ENCODE measurements around the gene RNF41. TPM values are rescaled to one million over a fixed set of nuclear protein-coding genes. Genes with fewer than 3 reads are reported as not detected.

The RNF41 gene
- 22.5 to 29.2 TPM (median 24.2 TPM) in 5 replicates for total RNA-seq (2022; extraction: Qiagen RNA extraction; ENCODE audit: low read depth)

DNA sequence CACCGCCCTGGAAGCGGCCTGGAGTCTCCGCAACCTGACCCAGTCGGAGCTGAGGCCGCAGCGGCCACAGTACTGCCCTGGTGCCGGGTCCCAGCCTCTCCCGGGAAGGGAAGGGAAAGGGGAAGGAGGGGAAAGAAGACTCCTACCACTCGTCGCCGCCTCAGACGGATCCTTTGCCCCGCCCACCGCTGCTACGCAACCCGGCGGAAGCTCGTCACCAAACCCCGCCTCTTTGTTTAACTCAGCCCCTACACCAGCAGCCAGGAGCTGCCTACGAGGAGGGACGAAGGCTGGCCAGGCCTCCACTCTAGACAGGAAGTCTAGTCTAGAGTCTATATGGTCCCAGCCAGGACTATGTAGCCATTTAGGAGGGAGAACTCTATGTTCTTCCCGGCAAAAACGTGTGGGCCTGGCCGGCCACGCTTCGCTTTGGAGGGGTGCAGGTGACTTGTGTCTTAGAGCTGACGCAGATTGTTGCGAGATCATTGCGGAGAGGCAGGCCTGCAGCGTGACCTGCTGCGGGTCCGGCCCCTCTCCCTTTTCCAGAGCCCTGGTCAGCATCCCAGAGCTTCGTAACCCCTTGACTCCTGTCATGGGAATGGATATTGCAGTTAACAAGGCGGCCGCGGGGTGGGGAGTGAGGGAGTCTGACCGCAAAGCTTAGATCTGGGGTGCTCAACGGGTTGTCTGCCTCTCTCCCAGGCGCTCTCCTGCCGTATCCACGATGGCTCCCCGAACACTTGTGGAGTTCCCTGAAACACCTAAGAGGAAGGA is at the start of gene RNF41:
Gene RNF41, minus strand, starts transcription at position 166 of the 774 bp plus-strand sequence. CDS start 7,875 bp downstream, outside the sequence.

GRCh38 chr12:56266693-56267442 is 45.1 kb upstream of the RNF41 start, which contains the start of gene COQ10A:
Gene COQ10A, plus strand, starts transcription at chr12:56266942. Its CDS starts 177 bp downstream, at chr12:56267119.

GRCh38 chr12:56258068-56258819 is 36.5 kb upstream of the RNF41 start, which contains the start of gene ANKRD52:
Gene ANKRD52, minus strand, starts transcription at chr12:56258384. Its CDS starts 115 bp downstream, at chr12:56258269.

GRCh38 chr12:56229916-56230431 is 8.3 kb upstream of the RNF41 start, which contains the start of gene SLC39A5:
Gene SLC39A5, plus strand, starts transcription at chr12:56230051. Its CDS starts 1,224 bp downstream, at chr12:56231275.

DNA sequence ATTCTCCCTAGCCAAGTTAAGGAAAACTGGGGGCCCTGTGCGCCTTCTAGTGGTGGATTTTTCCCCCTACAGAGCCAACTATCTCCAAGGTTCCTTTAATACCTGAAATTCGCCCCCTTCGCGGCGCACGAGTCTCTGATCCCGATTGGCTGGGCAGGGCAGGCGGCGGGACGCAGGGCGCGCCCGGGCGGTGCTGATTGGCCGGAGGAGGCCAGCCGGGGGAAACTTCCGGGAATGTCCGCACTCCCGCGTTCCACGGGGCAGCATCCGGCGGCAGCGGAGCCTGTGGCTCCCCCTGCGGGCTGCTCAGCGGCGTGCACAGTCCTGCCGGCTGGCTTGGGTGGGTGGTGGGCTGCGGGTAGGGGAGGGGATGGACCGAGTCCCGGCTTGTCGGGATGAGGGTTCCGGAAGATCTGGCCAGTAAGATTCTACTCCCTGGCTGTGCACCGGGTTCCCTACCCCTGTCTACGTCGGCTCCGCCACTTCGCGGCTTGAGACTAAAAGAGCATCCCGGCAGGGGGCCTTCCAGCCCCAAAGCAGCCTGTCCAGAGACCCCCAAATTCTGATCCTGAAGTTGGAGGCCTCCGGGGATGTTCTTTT is 2.5 kb upstream of the RNF41 start, which contains the start of gene NABP2:
Gene NABP2, plus strand, starts transcription at position 241 of the 600 bp plus-strand sequence. CDS start 515 bp downstream, outside the sequence.

GRCh38 chr12:56189099-56189917 is 32.4 kb downstream of the RNF41 start, which contains the start of gene SMARCC2:
Gene SMARCC2, minus strand, starts transcription at chr12:56189483. Its CDS starts 22 bp downstream, at chr12:56189461.

GRCh38 chr12:56158029-56158925 is 63.4 kb downstream of the RNF41 start, which contains the start of gene MYL6:
Gene MYL6, plus strand, starts transcription at chr12:56158359. Its CDS starts 43 bp downstream, at chr12:56158402.

Other genes with a start within 250 kb of the RNF41 start
- 26.3 to 38.7 TPM (median 35.1 TPM) in 5 replicates for gene RAB5B, start 247.8 kb downstream of the RNF41 start, total RNA-seq (2022; extraction: Qiagen RNA extraction; ENCODE audit: low read depth)
- 7.7 to 10.2 TPM (median 9.1 TPM) in 5 replicates for gene SUOX, start 224.6 kb downstream of the RNF41 start, total RNA-seq (2022; extraction: Qiagen RNA extraction; ENCODE audit: low read depth)
- 1.9 to 3.0 TPM (median 2.5 TPM) in 5 replicates for gene IKZF4, start 200.9 kb downstream of the RNF41 start, total RNA-seq (2022; extraction: Qiagen RNA extraction; ENCODE audit: low read depth)
- 598 to 732 TPM (median 664 TPM) in 5 replicates for gene RPS26, start 180.0 kb downstream of the RNF41 start, total RNA-seq (2022; extraction: Qiagen RNA extraction; ENCODE audit: low read depth)
- 1.0 to 3.4 TPM (median 1.7 TPM) in 5 replicates for gene ERBB3, start 141.8 kb downstream of the RNF41 start, total RNA-seq (2022; extraction: Qiagen RNA extraction; ENCODE audit: low read depth)
- gene PA2G4, start 117.4 kb downstream of the RNF41 start, total RNA-seq (2022; extraction: Qiagen RNA extraction; ENCODE audit: low read depth) = 290 to 341 TPM (median 318 TPM) in 5 replicates
- gene RPL41, start 105.3 kb downstream of the RNF41 start, total RNA-seq (2022; extraction: Qiagen RNA extraction; ENCODE audit: low read depth) = 5,330 to 6,068 TPM (median 5,698 TPM) in 5 replicates
- gene ZC3H10, start 103.7 kb downstream of the RNF41 start, total RNA-seq (2022; extraction: Qiagen RNA extraction; ENCODE audit: low read depth) = 1.9 to 4.3 TPM (median 3.3 TPM) in 5 replicates
- gene ESYT1, start 93.7 kb downstream of the RNF41 start, total RNA-seq (2022; extraction: Qiagen RNA extraction; ENCODE audit: low read depth) = 50.9 to 78.2 TPM (median 70.6 TPM) in 5 replicates
- gene MYL6B, start 69.3 kb downstream of the RNF41 start, total RNA-seq (2022; extraction: Qiagen RNA extraction; ENCODE audit: low read depth) = 70.2 to 85.1 TPM (median 77.2 TPM) in 5 replicates
- gene MYL6, start 63.6 kb downstream of the RNF41 start, total RNA-seq (2022; extraction: Qiagen RNA extraction; ENCODE audit: low read depth) = 2,092 to 3,261 TPM (median 2,304 TPM) in 5 replicates
- gene SMARCC2, start 32.4 kb downstream of the RNF41 start, total RNA-seq (2022; extraction: Qiagen RNA extraction; ENCODE audit: low read depth) = 27.7 to 41.8 TPM (median 41.3 TPM) in 5 replicates
- 58.8 to 64.0 TPM (median 61.2 TPM) in 5 replicates for gene NABP2, start 2.4 kb upstream of the RNF41 start, total RNA-seq (2022; extraction: Qiagen RNA extraction; ENCODE audit: low read depth)
- 0.21 TPM in 1 of 5 replicates, not detected in the others for gene SLC39A5, start 8.1 kb upstream of the RNF41 start, total RNA-seq (2022; extraction: Qiagen RNA extraction; ENCODE audit: low read depth)
- 30.3 to 53.2 TPM (median 47.3 TPM) in 5 replicates for gene ANKRD52, start 36.5 kb upstream of the RNF41 start, total RNA-seq (2022; extraction: Qiagen RNA extraction; ENCODE audit: low read depth)
- gene COQ10A, start 45.0 kb upstream of the RNF41 start, total RNA-seq (2022; extraction: Qiagen RNA extraction; ENCODE audit: low read depth) = 16.1 to 18.7 TPM (median 17.7 TPM) in 5 replicates
- 154 to 178 TPM (median 157 TPM) in 5 replicates for gene CS, start 78.4 kb upstream of the RNF41 start, total RNA-seq (2022; extraction: Qiagen RNA extraction; ENCODE audit: low read depth)
- gene CNPY2, start 94.1 kb upstream of the RNF41 start, total RNA-seq (2022; extraction: Qiagen RNA extraction; ENCODE audit: low read depth) = 128 to 145 TPM (median 143 TPM) in 5 replicates
- gene PAN2, start 112.1 kb upstream of the RNF41 start, total RNA-seq (2022; extraction: Qiagen RNA extraction; ENCODE audit: low read depth) = 10.7 to 20.5 TPM (median 16.5 TPM) in 5 replicates
- gene IL23A, start 117.0 kb upstream of the RNF41 start, total RNA-seq (2022; extraction: Qiagen RNA extraction; ENCODE audit: low read depth) = 0.31 to 0.70 TPM (median 0.46 TPM) in 5 replicates
- 11.3 to 15.1 TPM (median 12.0 TPM) in 5 replicates for gene STAT2, start 138.2 kb upstream of the RNF41 start, total RNA-seq (2022; extraction: Qiagen RNA extraction; ENCODE audit: low read depth)
- gene APOF, start 140.9 kb upstream of the RNF41 start, total RNA-seq (2022; extraction: Qiagen RNA extraction; ENCODE audit: low read depth) = not detected in 5 replicates
- 31.9 to 39.8 TPM (median 38.2 TPM) in 5 replicates for gene TIMELESS, start 227.5 kb upstream of the RNF41 start, total RNA-seq (2022; extraction: Qiagen RNA extraction; ENCODE audit: low read depth)
- not detected in 5 replicates for gene MIP, start 232.7 kb upstream of the RNF41 start, total RNA-seq (2022; extraction: Qiagen RNA extraction; ENCODE audit: low read depth)
- gene SPRYD4, start 246.7 kb upstream of the RNF41 start, total RNA-seq (2022; extraction: Qiagen RNA extraction; ENCODE audit: low read depth) = 1.5 to 2.0 TPM (median 1.9 TPM) in 5 replicates

All from A549 treated with ZK216348 at 1 μM for 4 hours (cell line).